Epithelial cell of esophagus (primary cell): ENCODE measurements around the gene SHC2.

Source experiments
- DNase-seq: peaks from one replicate; pipeline ENCODE4 v3.0.0; 2010; ENCODE audit warnings: low read depth
- H3K4me3 ChIP-seq: 2 replicates; pipeline ENCODE4 v1.5.1; 2011; ENCODE audit warnings: mild to moderate bottlenecking, low read length, control low read depth
- CTCF ChIP-seq: IDR thresholded peaks from 2 replicates; pipeline ENCODE4 v1.5.1; 2011; ENCODE audit warnings: low read depth, mild to moderate bottlenecking, low read length, control low read depth, inconsistent platforms; ENCODE audit not compliant: insufficient read depth; ENCODE audit errors: missing control alignments

The SHC2 gene

GRCh38 chr19:369256-369655, 91.6 kb downstream of the SHC2 start:
- no peak for DNase-seq
- no peak for TF ChIP-seq CTCF
- H3K4me3 ChIP-seq = no peak overlapping the region

GRCh38 chr19:368630-369024, 92.2 kb downstream of the SHC2 start:
- TF ChIP-seq CTCF = no peak
- DNase-seq = no peak
- H3K4me3 ChIP-seq = no peak overlapping the region

- TF ChIP-seq CTCF = no peak
- no peak overlapping the region for H3K4me3 ChIP-seq
- no peak for DNase-seq
Measured at GRCh38 chr19:367963-368629, 92.7 kb downstream of the SHC2 start.

GRCh38 chr19:367561-367960, 93.3 kb downstream of the SHC2 start:
- H3K4me3 ChIP-seq = no peak overlapping the region
- DNase-seq = no peak
- TF ChIP-seq CTCF = no peak

GRCh38 chr19:366951-367350, 93.9 kb downstream of the SHC2 start:
- no peak for DNase-seq
- no peak for TF ChIP-seq CTCF
- no peak overlapping the region for H3K4me3 ChIP-seq
